ENCODE data around the gene TCP11L1.
"Not testable (repeated sequence)": the region's sequence is repeated elsewhere in the genome, so short reads cannot be mapped to it uniquely, and the experiment has no call there.

The TCP11L1 gene

DNA sequence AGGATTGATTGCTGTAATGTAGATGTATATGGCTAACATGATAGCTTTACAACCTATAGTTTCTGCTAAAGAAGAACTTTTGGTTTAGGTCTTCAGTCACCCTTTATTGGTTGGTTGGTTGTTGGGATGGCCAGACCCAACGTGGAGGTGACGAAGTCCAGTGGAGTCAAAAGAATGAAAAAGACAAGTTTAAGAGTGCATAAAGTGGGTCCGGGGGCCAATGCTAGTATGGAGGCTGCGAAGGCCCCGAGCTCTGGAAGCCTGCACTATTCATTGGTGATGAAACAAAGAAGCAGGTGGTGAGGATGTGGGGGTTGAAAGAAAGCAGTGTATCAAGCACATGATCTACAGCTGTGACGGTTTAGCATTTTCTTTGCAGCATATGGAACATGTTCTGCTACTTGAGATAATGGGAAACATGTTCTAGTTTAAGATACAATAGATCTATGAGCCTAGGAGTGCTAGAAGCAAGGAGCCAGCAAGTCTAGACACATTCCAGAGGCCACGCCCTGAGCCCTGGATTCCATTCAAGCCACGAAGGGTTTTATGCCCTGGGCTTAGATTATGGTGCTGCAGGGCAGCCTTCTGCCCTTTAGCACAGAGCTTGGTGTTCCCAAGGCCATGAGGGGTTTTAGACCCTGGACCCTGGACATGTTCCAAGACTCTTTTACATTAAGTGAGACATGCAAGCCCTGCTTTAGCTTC lies 6.3 kb downstream of the TCP11L1 start:
- no peak overlapping the region for H3K4me3 Mint-ChIP-seq
- H3K27ac Mint-ChIP-seq, result no peak overlapping the region
- no peaks in the 10 kb centered on the region for H3K9me3 Mint-ChIP-seq
- peaks cover 46% of the 10 kb centered on the region for H3K36me3 Mint-ChIP-seq (ENCODE audit: low read depth)
- H3K27me3 Mint-ChIP-seq, result no peaks in the 10 kb centered on the region
- H3K4me1 Mint-ChIP-seq (ENCODE audit: low read depth), result peaks cover 34% of the 10 kb centered on the region

DNA sequence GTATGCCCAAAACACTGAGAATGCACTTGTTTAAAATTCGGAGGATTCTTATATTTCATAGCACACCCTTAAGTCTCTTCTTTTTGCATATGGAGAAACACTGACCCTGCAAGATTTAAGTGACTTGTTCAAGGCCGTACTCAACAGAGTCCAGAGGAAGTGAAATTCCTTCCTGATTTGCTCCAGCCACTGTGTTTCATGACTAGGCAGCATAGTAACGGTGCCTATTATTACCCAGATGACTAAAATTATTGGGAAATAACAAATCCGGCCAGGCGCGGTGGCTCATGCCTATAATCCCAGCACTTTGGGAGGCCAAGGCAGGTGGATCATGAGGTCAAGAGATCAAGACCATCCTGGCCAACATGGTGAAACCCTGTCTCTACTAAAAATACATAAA lies 9.3 kb downstream of the TCP11L1 start:
- H3K27me3 Mint-ChIP-seq; H3K27ac Mint-ChIP-seq; H3K9me3 Mint-ChIP-seq; H3K4me3 Mint-ChIP-seq; H3K4me1 Mint-ChIP-seq (ENCODE audit: low read depth): not testable (repeated sequence)
- peaks cover 51% of the 10 kb centered on the region for H3K36me3 Mint-ChIP-seq (ENCODE audit: low read depth)

DNA sequence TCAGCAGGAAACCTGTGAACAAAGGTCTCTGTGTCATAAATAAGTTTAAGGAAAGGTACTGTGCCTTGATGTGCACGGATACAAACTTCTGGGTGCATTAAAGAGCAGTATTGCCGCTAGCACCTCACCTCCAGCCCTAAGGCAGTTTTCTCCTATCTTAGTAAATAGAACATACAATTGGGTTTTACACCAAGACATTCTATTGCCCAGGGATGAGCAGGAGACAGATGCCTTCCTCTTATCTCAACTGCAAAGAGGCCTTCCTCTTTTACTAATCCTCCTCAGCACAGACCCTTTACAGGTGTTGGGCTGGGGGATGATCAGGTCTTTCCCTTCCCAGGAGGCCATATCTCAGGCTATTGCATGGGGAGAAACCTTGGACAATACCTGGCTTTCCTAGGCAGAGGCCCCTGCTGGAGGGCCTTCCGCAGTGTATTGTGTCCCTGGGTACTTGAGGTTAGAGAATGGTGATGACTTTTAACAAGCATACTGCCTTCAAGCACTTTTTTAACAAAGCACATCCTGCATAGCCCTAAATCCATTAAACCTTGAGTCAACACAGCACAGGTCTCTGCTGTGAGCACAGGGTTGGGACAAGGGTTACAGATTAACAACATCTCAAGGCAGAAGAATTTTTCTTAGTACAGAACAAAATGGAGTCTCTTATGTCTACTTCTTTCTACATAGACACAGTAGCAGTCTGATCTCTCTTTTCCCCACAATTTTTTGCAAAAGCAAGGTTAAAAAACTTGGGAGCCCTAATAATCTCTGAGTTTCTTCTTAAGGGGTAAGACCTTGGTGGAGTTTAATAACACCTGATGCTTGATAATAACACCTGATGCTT lies 10.4 kb downstream of the TCP11L1 start:
- not testable (repeated sequence) for H3K4me3 Mint-ChIP-seq; H3K4me1 Mint-ChIP-seq (ENCODE audit: low read depth); H3K27me3 Mint-ChIP-seq; H3K27ac Mint-ChIP-seq; H3K9me3 Mint-ChIP-seq
- peaks cover 48% of the 10 kb centered on the region for H3K36me3 Mint-ChIP-seq (ENCODE audit: low read depth)

DNA sequence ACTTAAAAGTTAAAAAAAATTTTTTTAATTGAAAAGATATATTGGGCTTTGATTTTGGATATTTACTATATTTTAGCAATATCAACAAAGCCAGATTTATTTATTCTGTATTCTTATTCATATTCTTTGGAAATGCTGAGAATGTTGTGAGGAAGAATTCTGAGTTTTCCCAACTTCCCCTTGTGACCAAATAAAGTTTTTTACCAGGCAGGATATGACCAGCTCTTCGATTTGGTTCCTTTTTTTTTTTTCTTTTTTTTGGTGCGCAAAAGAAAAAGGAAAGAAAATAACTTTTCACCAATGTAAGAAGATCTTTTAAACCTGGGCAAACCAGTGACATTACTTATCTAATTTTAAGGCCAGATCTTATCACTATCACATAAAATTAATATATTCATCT lies 12.9 kb downstream of the TCP11L1 start:
- Mint-ChIP-seq H3K27me3 (no peaks in the 10 kb centered on the region), H3K4me3 (no peak overlapping the region), H3K9me3 (no peaks in the 10 kb centered on the region), H3K4me1 (ENCODE audit: low read depth) (no peaks in the 10 kb centered on the region), H3K27ac (no peak overlapping the region), H3K36me3 (ENCODE audit: low read depth) (peaks cover 35% of the 10 kb centered on the region)

DNA sequence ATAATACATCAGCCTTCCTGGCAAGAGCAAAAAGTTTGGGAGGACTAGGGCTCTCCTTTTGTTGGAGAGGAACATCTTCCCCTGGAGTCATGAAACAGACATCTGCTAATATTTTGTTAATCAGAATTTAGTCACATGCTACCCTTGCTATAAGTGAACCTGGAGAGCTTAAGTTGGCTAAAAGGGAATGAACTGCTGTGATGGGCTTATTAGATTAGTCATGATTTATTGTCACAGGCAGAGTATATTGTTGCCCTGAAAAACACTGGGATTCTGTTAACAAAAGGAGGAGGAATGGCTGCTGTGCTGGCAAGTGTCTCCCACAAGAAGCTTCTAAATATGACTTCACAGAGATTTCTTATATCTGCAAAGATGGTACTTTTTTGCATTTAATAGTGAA lies 16.0 kb downstream of the TCP11L1 start:
- Mint-ChIP-seq H3K9me3 (no peaks in the 10 kb centered on the region), H3K36me3 (ENCODE audit: low read depth) (peaks cover 40% of the 10 kb centered on the region), H3K4me1 (ENCODE audit: low read depth) (peaks cover 4% of the 10 kb centered on the region), H3K4me3 (no peak overlapping the region), H3K27ac (no peak overlapping the region), H3K27me3 (no peaks in the 10 kb centered on the region)

DNA sequence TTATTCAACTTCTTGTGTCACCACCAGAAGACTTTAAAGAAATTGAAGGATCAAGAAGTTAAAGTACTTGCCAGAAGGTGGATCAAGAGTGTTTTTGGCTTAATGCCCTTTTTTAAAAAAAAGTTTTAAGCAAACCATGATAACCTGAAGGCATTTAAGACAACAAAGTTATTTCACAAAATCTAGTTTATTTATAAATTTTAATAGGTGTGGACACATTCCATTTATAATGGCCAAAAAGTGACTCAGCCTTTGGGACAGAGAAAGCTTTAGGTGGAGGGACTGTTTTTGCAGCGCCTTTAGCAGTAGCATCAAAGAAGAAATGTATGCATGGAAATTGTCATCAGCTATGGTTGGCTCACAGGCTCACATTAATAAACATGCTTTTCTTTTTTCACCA lies 17.9 kb downstream of the TCP11L1 start:
- no peak overlapping the region for H3K27ac Mint-ChIP-seq

DNA sequence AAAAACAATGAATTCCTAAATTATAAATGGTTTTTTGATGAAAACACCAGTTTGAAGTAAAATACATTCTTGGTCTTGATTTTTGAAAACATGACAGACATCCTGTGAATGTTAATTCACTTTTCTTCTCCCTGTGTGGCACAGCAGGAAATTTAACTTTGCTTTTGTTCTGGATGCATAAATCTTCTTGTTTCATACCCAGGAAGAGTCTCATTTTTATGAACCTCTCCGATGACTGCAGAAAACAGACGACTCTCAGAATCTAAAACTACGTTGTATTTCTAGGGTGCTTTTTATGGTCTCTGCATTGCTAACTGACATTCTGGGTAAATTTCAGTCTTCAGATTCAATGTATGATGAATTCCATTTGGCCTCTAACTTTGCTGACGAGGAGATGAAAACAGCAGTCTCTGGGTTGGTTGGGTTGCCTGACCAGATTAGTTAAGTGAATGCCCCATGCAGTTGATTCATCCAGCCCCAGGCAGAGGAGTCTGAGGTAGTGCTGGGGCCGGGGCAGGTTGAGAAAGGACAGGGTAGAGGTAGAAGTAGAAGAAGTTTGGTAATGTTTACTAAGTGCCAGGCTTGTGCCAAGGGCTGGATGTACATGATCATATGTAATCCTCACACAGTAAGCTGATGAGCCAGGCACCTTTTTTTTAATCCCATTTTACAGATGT lies 20.1 kb downstream of the TCP11L1 start:
- Mint-ChIP-seq H3K36me3 (ENCODE audit: low read depth) (peaks cover 46% of the 10 kb centered on the region), H3K4me1 (ENCODE audit: low read depth) (peaks cover 43% of the 10 kb centered on the region), H3K4me3 (no peak overlapping the region), H3K9me3 (no peaks in the 10 kb centered on the region), H3K27me3 (no peaks in the 10 kb centered on the region), H3K27ac (no peak overlapping the region)

More for the DNA sequence above, 17.9 kb downstream of the TCP11L1 start:
- H3K4me1 Mint-ChIP-seq (ENCODE audit: low read depth), result peaks cover 21% of the 10 kb centered on the region
- H3K36me3 Mint-ChIP-seq (ENCODE audit: low read depth), result peaks cover 47% of the 10 kb centered on the region
- no peak overlapping the region for H3K4me3 Mint-ChIP-seq
- H3K9me3 Mint-ChIP-seq, result no peaks in the 10 kb centered on the region
- H3K27me3 Mint-ChIP-seq, result no peaks in the 10 kb centered on the region

DNA sequence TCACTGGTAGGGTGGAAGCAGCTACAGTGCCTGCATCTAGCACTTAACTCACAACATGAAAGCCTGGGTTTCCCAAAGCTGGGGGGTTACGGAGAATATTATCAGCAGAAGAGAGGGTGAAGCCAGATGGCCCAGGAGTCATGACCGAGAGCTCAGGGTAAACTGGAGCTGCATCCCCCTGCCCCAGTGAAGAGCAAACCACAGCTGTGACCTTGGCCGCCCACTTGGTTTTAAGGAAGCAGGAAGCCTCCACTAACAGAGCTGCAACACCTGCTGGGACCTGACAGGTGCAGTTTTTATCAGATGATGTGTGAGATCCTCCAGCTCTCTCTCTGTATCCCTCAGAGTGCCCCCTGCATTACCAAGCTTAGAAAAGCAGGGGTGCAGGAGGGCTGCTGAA lies 20.9 kb downstream of the TCP11L1 start:
- peaks cover 42% of the 10 kb centered on the region for H3K36me3 Mint-ChIP-seq (ENCODE audit: low read depth)
- no peaks in the 10 kb centered on the region for H3K9me3 Mint-ChIP-seq
- no peak overlapping the region for H3K4me3 Mint-ChIP-seq
- no peak overlapping the region for H3K27ac Mint-ChIP-seq
- peaks cover 51% of the 10 kb centered on the region for H3K4me1 Mint-ChIP-seq (ENCODE audit: low read depth)
- no peaks in the 10 kb centered on the region for H3K27me3 Mint-ChIP-seq

DNA sequence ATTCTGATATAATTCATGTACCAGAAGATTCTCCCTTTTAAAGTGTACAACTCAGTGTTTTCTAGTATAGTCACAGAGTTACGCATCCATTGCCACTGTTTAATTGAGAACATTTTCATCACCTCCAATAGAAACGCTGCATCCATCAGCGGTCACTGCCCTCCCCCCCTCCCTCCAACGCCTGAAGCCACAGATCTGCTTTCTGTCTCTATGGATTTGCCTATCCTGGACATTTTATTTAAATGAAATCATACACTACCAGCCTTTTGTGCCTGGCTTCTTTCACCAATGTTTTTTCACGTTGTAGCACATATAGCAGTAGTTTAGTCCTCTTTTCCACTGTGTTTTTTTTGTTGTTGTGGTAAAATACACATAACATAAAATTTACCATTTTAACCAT lies 22.8 kb downstream of the TCP11L1 start:
- H3K27me3 Mint-ChIP-seq, result no peaks in the 10 kb centered on the region
- H3K27ac Mint-ChIP-seq, result peak overlapping the region; percentile 31
- peaks cover 55% of the 10 kb centered on the region for H3K4me1 Mint-ChIP-seq (ENCODE audit: low read depth)
- peaks cover 55% of the 10 kb centered on the region for H3K36me3 Mint-ChIP-seq (ENCODE audit: low read depth)
- H3K9me3 Mint-ChIP-seq, result no peaks in the 10 kb centered on the region
- no peak overlapping the region for H3K4me3 Mint-ChIP-seq

DNA sequence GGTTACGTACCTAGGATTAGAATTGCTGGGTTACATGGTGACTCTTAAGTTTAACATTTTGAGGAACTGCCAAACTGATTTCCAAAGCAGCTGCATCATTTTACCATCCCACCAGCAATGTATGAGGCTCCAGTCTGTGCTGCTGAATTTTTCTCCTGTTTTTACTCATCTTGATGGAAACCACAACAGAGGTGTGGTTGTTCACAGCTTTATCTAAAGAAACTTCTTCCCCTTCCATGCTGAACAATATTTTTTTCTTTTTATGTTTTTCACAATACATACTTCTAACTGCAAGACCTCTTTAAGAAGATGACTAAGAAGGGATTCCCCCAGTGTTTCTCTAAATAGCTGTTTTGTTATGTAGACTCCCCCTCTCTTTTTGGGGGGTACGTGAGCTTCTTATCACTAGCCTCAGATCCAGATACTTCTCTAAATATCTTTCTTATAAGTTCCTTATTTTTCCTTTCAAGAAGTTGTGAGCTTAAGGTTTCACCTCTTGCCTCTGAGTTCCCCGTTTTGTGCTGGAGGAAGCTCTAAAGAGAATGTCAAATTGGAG lies 24.0 kb downstream of the TCP11L1 start:
- Mint-ChIP-seq H3K36me3 (ENCODE audit: low read depth) (peaks cover 51% of the 10 kb centered on the region), H3K9me3 (no peaks in the 10 kb centered on the region), H3K4me1 (ENCODE audit: low read depth) (peaks cover 55% of the 10 kb centered on the region), H3K27me3 (no peaks in the 10 kb centered on the region), H3K4me3 (peak overlapping the region; percentile 14), H3K27ac (peak overlapping the region; percentile 26)

DNA sequence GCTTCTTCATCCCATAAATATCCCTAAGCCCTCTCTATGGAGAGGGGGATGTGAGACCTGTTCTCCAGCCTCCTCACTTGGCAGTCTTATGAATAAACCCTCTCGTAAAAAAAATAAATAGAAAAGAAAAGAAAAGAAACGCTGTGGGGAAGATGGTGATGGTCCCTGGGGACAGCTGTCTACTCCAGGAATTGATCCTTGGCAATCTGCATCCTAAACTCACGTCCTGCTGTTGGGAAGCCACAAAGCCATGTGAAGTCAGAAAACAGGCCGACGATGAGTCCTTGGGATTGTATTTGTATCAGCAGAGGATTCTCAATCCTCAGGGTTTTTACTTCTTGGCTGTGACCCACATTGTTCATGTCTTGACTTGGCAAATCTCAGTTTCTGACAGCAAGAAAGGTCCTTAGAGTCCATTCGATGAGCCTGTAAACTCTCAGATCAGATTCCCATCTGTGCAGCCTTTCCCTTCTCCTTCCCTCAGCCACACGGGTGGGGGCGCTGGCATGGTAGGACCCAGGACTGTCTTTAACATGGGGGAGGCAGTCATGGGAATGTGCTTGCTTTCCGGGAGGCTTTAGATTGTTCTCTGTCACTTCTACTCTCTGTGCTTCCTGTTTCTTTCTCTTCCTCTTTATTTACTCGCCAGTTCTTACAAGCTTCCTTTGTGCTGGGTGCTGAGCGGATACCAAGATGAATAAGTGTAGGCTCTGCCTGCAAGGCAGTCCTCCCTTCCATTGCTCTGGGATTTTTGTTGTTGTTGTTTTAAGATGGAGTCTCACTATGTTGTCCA lies 24.9 kb downstream of the TCP11L1 start:
- Mint-ChIP-seq H3K36me3 (ENCODE audit: low read depth) (peaks cover 49% of the 10 kb centered on the region), H3K4me3 (no peak overlapping the region), H3K27ac (peak overlapping the region; percentile 70), H3K4me1 (ENCODE audit: low read depth) (peaks cover 55% of the 10 kb centered on the region), H3K27me3 (no peaks in the 10 kb centered on the region), H3K9me3 (no peaks in the 10 kb centered on the region)

DNA sequence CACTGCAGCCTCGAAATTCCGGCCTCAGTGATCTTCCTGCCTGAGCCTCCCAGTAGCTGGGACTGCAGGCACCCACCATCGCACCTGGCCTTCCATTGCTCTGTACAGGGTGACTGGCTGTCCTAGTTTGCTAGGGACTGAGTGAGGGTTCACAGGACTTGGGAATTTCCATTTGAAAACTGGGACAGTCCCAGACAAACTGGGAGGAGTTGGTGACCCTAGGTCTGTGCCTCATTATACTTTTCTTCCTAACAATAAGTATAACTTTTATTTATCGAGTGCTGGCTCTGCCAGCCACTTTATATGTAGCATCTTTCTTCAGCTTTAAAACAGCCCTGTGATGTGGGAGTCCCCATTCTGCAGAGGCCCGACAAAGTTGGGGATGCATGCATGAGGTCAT lies 25.5 kb downstream of the TCP11L1 start:
- peaks cover 45% of the 10 kb centered on the region for H3K36me3 Mint-ChIP-seq (ENCODE audit: low read depth)
- H3K27ac Mint-ChIP-seq, result no peak overlapping the region
- H3K4me1 Mint-ChIP-seq (ENCODE audit: low read depth), result peaks cover 54% of the 10 kb centered on the region
- no peaks in the 10 kb centered on the region for H3K27me3 Mint-ChIP-seq
- no peaks in the 10 kb centered on the region for H3K9me3 Mint-ChIP-seq
- H3K4me3 Mint-ChIP-seq, result no peak overlapping the region

DNA sequence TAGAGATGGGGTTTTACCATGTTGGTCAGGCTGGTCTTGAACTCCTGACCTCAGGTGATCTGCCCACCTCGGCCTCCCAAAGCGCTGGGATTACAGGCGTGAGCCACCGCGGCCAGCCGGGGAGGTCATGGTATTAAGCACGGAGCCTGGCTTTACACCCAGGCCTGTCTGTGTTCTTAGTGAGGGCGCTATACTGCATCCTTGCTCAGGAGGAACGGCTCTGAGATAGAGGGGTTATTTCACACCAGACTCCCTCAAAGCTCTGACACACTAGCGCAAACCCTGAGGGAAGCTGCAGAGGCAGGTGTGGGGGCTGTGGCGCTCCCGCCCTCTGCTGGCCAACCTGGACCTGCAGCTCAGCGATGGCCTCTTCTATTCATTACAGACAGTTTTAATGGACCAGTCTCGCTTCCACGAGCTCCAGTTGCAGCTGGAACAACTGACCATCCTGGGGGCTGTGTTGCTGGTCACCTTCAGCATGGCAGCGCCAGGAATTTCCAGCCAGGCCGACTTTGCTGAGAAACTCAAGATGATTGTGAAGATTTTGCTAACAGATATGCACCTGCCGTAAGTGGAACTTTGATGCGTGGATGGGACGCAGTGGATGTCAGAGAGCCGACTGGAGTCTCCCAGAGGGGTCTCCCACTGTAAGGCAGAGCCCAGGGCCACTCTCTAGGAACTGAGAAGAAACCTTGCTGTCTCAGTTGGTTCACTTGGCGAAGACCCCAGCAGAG lies 26.2 kb downstream of the TCP11L1 start:
- Mint-ChIP-seq H3K9me3 (no peaks in the 10 kb centered on the region), H3K4me3 (no peak overlapping the region), H3K27ac (no peak overlapping the region)

DNA sequence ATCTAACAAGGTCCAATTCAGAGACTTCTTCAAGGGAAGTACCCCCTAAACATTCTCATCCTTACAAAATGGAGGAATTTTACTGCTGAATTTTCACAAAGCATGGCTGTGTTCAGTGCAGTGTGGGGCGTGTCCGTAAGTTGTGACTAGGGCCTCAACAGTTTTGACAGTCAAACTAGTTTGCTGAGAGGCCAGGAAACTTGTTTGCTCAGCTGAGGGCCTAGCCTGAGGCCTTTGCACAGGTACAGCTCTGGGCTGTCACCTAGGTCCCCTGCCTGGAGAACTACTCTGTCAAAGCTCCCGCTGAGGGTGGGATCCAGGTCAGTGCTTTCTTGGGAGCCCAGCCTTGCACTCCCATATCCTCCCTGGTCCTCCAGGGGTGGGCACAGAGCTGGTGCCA lies 27.9 kb downstream of the TCP11L1 start:
- Mint-ChIP-seq H3K9me3 (no peaks in the 10 kb centered on the region), H3K27me3 (no peaks in the 10 kb centered on the region), H3K4me1 (ENCODE audit: low read depth) (peaks cover 34% of the 10 kb centered on the region), H3K4me3 (no peak overlapping the region), H3K27ac (no peak overlapping the region), H3K36me3 (ENCODE audit: low read depth) (peaks cover 45% of the 10 kb centered on the region)

More for the DNA sequence above, 26.2 kb downstream of the TCP11L1 start:
- peaks cover 48% of the 10 kb centered on the region for H3K4me1 Mint-ChIP-seq (ENCODE audit: low read depth)
- H3K27me3 Mint-ChIP-seq, result no peaks in the 10 kb centered on the region
- H3K36me3 Mint-ChIP-seq (ENCODE audit: low read depth), result peaks cover 46% of the 10 kb centered on the region

All from stimulated activated naive CD8-positive, alpha-beta T cell treated with anti-CD3 and anti-CD28 coated beads, Interleukin-15, Interleukin-2, amounts not matched to agents 100 ng/mL and 50 ng/mL, for 24 hours (primary cell).